Neural cell (in vitro differentiated cells): Measurements from ENCODE around the gene PSMG3. TPM values are rescaled to one million over a fixed set of nuclear protein-coding genes. Genes with fewer than 3 reads are reported as not detected.

Source experiments
- H2AFZ ChIP-seq: fragments of 200-600, 300-800 bp; sonication (generic), shearing (Covaris generic); 2 replicates; pipeline ENCODE4 v1.6.0; 2014; ENCODE audit warnings: low read depth, mild to moderate bottlenecking, antibody characterized with exemption, low read length, moderate library complexity
- H3F3A ChIP-seq: fragments of 200-600 bp; shearing (Covaris generic); 2 replicates; pipeline ENCODE4 v1.6.1; 2016; ENCODE audit warnings: mild to moderate bottlenecking, moderate library complexity, mixed read lengths, antibody characterized with exemption, low read length; ENCODE audit not compliant: insufficient read depth, poor library complexity, severe bottlenecking
- H3K27ac ChIP-seq: fragments of 200-600, 300-800 bp; sonication (generic), shearing (Covaris generic); 2 replicates; pipeline ENCODE4 v1.5.1; 2014; ENCODE audit warnings: mild to moderate bottlenecking, low read length, moderate library complexity
- H3K27me3 ChIP-seq: fragments of 300-800, 200-600 bp; sonication (generic), shearing (Covaris generic); 2 replicates; pipeline ENCODE4 v1.6.0; 2014; ENCODE audit warnings: mild to moderate bottlenecking, low read depth, low read length, moderate library complexity; ENCODE audit not compliant: insufficient read depth
- H3K36me3 ChIP-seq: fragments of 300-800, 200-600 bp; sonication (generic), shearing (Covaris generic); 2 replicates; pipeline ENCODE4 v1.5.1; 2014; ENCODE audit warnings: mild to moderate bottlenecking, antibody characterized with exemption, low read length, moderate library complexity; ENCODE audit not compliant: insufficient read depth
- H3K4me2 ChIP-seq: fragments of 300-800, 200-600 bp; sonication (generic), shearing (Covaris generic); 2 replicates; pipeline ENCODE4 v1.6.0; 2014; ENCODE audit warnings: mild to moderate bottlenecking, low read length
- H3K4me3 ChIP-seq: fragments of 300-800, 200-600 bp; sonication (generic), shearing (Covaris generic); 2 replicates; pipeline ENCODE4 v1.5.1; 2014; ENCODE audit warnings: mild to moderate bottlenecking, low read length, moderate library complexity
- H3K79me2 ChIP-seq: fragments of 200-600 bp; shearing (Covaris generic); replicated peaks from 2 replicates; pipeline ENCODE4 v1.6.0; 2014; ENCODE audit warnings: mild to moderate bottlenecking, low read length, moderate library complexity; ENCODE audit not compliant: insufficient read depth
- H3K9ac ChIP-seq: fragments of 300-800, 200-600 bp; sonication (generic), shearing (Covaris generic); 2 replicates; pipeline ENCODE4 v1.6.1; 2016; ENCODE audit warnings: mild to moderate bottlenecking, low read length, mixed read lengths
- H3K9me2 ChIP-seq: fragments of 200-600 bp; shearing (Covaris generic); 2 replicates; pipeline ENCODE4 v1.6.1; 2016; ENCODE audit warnings: mild to moderate bottlenecking, low read length, mixed read lengths; ENCODE audit not compliant: insufficient read depth
- H3K9me3 ChIP-seq: fragments of 200-600, 300-800 bp; sonication (generic), shearing (Covaris generic); 2 replicates; pipeline ENCODE4 v1.6.1; 2016; ENCODE audit warnings: mild to moderate bottlenecking, mixed run types, low read length, moderate library complexity, mixed read lengths
- H4K20me1 ChIP-seq: fragments of 200-600 bp; shearing (Covaris generic); 2 replicates; pipeline ENCODE4 v1.6.1; 2016; ENCODE audit warnings: mild to moderate bottlenecking, mixed run types; ENCODE audit not compliant: insufficient read depth
- EP300 ChIP-seq: fragments of 450-650 bp; conservative IDR thresholded peaks from 2 replicates; pipeline ENCODE4 v1.6.1; 2014; ENCODE audit warnings: antibody characterized with exemption, mild to moderate bottlenecking, moderate library complexity; ENCODE audit not compliant: poor library complexity, severe bottlenecking
- EZH2 ChIP-seq: fragments of 200-600, 300-800 bp; shearing (Covaris generic), sonication (generic); IDR thresholded peaks from 2 replicates; pipeline ENCODE4 v1.6.1; 2014; ENCODE audit warnings: antibody characterized with exemption, low read length, borderline replicate concordance, mild to moderate bottlenecking; ENCODE audit not compliant: insufficient read depth, poor library complexity, severe bottlenecking
- MXI1 ChIP-seq: fragments of 450-650 bp; conservative IDR thresholded peaks from 2 replicates; pipeline ENCODE4 v1.6.1; 2014; ENCODE audit warnings: antibody characterized with exemption, mild to moderate bottlenecking; ENCODE audit not compliant: poor library complexity, severe bottlenecking
- POLR2AphosphoS5 ChIP-seq: IDR thresholded peaks from 2 replicates; pipeline ENCODE4 v1.6.1; 2012
- RAD21 ChIP-seq: fragments of 450-650 bp; conservative IDR thresholded peaks from 2 replicates; pipeline ENCODE4 v1.6.1; 2014; ENCODE audit warnings: antibody characterized with exemption, mild to moderate bottlenecking, moderate library complexity
- SMC3 ChIP-seq: fragments of 450-650 bp; conservative IDR thresholded peaks from 2 replicates; pipeline ENCODE4 v1.6.1; 2014; ENCODE audit warnings: antibody characterized with exemption, mild to moderate bottlenecking, moderate library complexity; ENCODE audit not compliant: poor library complexity
- TAF1 ChIP-seq: IDR thresholded peaks from 2 replicates; pipeline ENCODE4 v1.6.1; 2012; ENCODE audit warnings: low read depth
- polyA plus RNA-seq: library from polyadenylated mRNA; depleted of rRNA; stranded (reverse); fragments of >200 nt; gene quantifications from 2 replicates; pipeline ENCODE4 v1.2.3, GENCODE V29; 2014
- TF ChIP-seq, protein P1 (sequence below): IDR thresholded peaks from 2 replicates; pipeline ENCODE4 v1.6.1; 2012; ENCODE audit warnings: borderline replicate concordance
- TF ChIP-seq, protein P2 (sequence below): fragments of 450-650 bp; IDR thresholded peaks from 2 replicates; pipeline ENCODE4 v1.5.1; 2014; ENCODE audit warnings: antibody characterized with exemption, mild to moderate bottlenecking, moderate library complexity; ENCODE audit not compliant: poor library complexity, severe bottlenecking

PSMG3 gene
- polyA plus RNA-seq, 1 donor from 2014 or later: 50.6 TPM

- no peak overlapping the region for H3K27ac ChIP-seq
- no peaks in the 10 kb centered on the region for H3K9me2 ChIP-seq
- H3K79me2 ChIP-seq: no peaks in the 10 kb centered on the region
- no peak overlapping the region for H3K4me2 ChIP-seq
- no peaks in the 10 kb centered on the region for H4K20me1 ChIP-seq
- no peak overlapping the region for H2AFZ ChIP-seq
- no peak for TF ChIP-seq POLR2AphosphoS5
- no peak for TF ChIP-seq MXI1
- TF ChIP-seq SMC3: no peak
- TF ChIP-seq, protein P1, sequence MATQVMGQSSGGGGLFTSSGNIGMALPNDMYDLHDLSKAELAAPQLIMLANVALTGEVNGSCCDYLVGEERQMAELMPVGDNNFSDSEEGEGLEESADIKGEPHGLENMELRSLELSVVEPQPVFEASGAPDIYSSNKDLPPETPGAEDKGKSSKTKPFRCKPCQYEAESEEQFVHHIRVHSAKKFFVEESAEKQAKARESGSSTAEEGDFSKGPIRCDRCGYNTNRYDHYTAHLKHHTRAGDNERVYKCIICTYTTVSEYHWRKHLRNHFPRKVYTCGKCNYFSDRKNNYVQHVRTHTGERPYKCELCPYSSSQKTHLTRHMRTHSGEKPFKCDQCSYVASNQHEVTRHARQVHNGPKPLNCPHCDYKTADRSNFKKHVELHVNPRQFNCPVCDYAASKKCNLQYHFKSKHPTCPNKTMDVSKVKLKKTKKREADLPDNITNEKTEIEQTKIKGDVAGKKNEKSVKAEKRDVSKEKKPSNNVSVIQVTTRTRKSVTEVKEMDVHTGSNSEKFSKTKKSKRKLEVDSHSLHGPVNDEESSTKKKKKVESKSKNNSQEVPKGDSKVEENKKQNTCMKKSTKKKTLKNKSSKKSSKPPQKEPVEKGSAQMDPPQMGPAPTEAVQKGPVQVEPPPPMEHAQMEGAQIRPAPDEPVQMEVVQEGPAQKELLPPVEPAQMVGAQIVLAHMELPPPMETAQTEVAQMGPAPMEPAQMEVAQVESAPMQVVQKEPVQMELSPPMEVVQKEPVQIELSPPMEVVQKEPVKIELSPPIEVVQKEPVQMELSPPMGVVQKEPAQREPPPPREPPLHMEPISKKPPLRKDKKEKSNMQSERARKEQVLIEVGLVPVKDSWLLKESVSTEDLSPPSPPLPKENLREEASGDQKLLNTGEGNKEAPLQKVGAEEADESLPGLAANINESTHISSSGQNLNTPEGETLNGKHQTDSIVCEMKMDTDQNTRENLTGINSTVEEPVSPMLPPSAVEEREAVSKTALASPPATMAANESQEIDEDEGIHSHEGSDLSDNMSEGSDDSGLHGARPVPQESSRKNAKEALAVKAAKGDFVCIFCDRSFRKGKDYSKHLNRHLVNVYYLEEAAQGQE: no peak
- no peak for TF ChIP-seq RAD21
- no peak for TF ChIP-seq EP300
- no peak for TF ChIP-seq TAF1
- TF ChIP-seq, protein P2, sequence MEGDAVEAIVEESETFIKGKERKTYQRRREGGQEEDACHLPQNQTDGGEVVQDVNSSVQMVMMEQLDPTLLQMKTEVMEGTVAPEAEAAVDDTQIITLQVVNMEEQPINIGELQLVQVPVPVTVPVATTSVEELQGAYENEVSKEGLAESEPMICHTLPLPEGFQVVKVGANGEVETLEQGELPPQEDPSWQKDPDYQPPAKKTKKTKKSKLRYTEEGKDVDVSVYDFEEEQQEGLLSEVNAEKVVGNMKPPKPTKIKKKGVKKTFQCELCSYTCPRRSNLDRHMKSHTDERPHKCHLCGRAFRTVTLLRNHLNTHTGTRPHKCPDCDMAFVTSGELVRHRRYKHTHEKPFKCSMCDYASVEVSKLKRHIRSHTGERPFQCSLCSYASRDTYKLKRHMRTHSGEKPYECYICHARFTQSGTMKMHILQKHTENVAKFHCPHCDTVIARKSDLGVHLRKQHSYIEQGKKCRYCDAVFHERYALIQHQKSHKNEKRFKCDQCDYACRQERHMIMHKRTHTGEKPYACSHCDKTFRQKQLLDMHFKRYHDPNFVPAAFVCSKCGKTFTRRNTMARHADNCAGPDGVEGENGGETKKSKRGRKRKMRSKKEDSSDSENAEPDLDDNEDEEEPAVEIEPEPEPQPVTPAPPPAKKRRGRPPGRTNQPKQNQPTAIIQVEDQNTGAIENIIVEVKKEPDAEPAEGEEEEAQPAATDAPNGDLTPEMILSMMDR: no peak
- TF ChIP-seq EZH2: no peak
- H3K36me3 ChIP-seq: no peaks in the 10 kb centered on the region
- H3K4me3 ChIP-seq: no peak overlapping the region
- H3K27me3 ChIP-seq: no peaks in the 10 kb centered on the region
- H3K9me3 ChIP-seq: no peaks in the 10 kb centered on the region
- H3F3A ChIP-seq: no peaks in the 10 kb centered on the region
- H3K9ac ChIP-seq: no peak overlapping the region
Measured at GRCh38 chr7:1599640-1600395, 30.0 kb upstream of the PSMG3 start.

DNA sequence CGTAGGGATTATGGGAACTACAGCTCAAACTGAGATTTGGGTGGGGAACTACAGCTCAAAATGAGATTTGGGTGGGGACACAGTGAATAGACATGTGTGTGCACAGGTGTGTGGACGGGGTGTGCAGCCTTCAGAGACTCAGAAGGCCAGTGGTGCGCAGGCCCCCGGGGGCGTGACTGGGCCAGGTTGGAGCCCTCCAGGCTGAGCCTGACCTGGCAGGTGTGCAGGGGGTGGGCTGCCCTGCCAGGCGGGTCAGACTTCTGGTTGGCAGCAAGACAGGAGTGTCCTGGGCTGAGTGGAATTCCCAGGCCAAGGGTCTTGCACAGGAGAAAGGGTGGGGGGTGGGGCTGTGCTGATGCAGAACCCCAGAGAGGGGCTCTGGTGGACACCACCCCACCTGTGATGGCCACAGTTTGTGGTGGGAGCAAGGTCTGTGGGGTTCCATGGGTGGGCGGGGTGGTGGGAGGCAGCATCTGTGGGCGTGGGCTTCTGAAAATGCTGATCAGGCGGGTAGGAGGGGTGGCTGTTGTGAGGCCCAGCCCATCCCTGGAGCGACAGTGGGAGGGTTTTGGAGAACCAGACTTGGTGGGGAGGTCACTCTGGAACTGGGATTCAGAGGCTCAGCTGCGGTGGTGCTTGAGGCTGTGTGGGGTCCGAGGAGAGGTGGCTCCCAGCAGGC, 29.3 kb upstream of the PSMG3 start:
- H3K4me3 ChIP-seq: no peak overlapping the region
- no peaks in the 10 kb centered on the region for H3K9me3 ChIP-seq
- H3K27ac ChIP-seq: no peak overlapping the region
- H2AFZ ChIP-seq: no peak overlapping the region
- H3K9ac ChIP-seq: no peak overlapping the region
- no peaks in the 10 kb centered on the region for H3K27me3 ChIP-seq
- no peaks in the 10 kb centered on the region for H3K36me3 ChIP-seq
- no peaks in the 10 kb centered on the region for H3K9me2 ChIP-seq
- no peak overlapping the region for H3K4me2 ChIP-seq
- no peaks in the 10 kb centered on the region for H3F3A ChIP-seq
- no peaks in the 10 kb centered on the region for H3K79me2 ChIP-seq
- H4K20me1 ChIP-seq: no peaks in the 10 kb centered on the region
- TF ChIP-seq EP300 (no peak), RAD21 (no peak)
